ENCODE measurements around the gene MFSD12.
A peak's percentile ranks its signal among the peaks of the same experiment; 100 is the strongest.
"Not testable (repeated sequence)": the region's sequence is repeated elsewhere in the genome, so short reads cannot be mapped to it uniquely, and the experiment has no call there.

MFSD12 gene

DNA sequence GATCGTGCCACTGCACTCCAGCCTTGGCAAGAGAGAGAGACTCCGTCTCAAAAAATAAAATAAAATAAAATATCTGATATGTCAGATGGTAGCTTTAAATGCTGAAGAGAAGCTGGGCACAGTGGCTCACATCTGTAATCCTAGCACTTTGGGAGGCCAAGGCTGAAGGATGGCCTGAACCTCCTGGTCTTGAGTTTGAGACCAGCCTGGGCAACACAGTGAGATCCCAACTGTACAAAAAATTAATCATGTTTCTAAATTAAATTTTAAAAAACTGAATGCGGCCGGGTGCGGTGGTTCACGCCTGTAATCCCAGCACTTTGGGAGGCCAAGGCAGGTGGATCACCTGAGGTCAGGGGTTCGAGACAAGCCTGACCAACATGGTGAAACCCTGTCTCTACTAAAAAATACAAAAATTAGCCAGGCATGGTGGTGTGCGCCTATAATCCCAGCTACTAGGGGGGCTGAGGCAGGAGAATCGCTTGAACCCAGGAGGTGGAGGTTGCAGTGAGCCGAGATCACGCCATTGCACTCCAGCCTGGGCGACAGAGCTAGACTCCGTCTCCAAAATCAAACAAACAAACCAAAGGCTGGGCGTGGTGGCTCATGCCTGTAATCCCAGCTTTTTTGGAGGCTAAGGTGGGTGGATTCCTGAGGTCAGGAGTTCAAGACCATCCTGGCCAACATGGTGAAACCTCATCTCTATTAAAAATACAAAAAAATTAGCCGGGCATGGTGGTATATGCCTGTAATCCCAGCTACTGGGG lies 26.8 kb upstream of the MFSD12 start:
- FAIRE-seq: not testable (repeated sequence)

DNA sequence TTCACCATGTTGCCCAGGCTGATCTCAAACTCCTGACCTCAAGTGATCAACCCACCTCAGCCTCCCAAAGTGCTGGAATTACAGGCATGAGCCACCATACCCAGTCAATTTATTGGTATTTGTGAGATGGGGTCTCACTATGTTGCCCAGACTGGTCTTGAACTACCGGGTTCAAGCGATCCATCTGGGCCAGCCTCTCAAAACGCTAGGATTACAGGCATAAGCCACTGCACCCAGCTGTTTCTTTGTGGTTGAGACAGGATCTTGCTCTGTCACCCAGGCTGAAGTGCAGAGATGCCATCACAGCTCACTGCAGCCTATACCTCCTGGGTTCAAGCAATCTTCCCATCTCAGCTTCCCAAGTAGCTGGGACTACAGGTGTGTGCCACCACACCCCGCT lies 24.4 kb upstream of the MFSD12 start:
- not testable (repeated sequence) for FAIRE-seq

- FAIRE-seq: no peak
These were observed 23.0 kb upstream of the MFSD12 start for GRCh38 chr19:3580156-3580934.

GRCh38 chr19:3578390-3578789 lies 21.0 kb upstream of the MFSD12 start:
- no peak for FAIRE-seq

DNA sequence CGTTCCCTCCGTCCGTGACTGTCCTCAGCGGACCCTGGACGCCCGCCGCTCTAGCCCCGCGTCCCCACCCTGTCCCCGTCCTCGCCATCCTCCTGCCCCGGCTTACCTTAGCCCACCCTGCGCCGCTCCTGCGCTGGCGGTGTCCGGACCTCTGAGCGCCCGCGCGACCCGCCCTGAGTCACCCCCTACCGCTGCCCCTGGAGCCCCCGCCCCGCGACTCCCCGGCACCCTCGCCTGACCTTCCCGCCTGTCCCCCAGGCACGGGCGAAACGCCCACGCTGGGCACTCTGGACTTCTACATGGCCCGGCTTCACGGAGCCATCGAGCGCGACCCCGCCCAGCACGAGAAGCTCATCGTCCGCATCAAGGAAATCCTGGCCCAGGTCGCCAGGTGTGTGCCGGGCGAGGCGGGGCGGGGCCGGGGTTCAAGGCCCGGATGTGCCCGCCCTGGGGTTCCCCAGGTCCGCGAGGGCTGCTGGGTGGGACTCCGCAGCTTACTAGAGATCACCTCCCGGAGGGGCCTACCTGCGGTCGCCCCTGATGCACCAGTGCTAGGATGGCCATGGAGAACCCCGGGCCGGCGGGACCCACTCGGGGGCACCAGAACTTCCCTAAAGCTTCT lies 20.4 kb upstream of the MFSD12 start:
- FAIRE-seq: no peak

DNA sequence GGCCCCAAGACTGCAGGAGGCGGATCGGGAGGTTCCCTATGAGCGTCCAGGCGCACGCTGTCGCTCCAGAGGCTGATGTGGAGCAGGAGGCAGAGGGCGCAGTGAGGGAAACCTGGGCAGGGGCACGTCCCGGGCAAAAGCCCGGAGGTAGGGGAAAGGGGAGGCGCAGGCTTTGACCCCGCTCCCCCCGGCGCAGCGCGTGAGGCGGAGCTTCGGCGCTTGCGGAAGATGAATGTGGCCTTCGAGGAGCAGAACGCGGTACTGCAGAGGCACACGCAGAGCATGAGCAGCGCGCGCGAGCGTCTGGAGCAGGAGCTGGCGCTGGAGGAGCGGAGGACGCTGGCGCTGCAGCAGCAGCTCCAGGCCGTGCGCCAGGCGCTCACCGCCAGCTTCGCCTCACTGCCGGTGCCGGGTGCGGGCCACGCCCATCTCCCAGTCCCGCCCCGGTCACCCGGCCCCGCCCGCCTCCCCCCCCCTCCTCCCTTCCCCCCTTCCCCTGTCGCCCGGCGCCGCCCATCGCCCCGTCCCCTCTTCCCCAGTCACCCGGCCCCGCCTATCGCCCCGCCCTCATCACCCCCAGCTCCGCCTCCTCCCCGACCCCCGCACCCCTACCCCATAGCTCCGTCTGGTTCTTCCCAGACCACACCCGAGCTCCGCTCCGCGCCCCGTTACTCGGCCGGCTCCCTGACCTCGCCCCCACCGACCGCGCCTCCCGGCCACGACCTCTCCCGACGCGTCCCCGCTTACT lies 19.5 kb upstream of the MFSD12 start:
- no peak for FAIRE-seq

- no peak for FAIRE-seq
These were observed 18.7 kb upstream of the MFSD12 start for GRCh38 chr19:3575949-3576673.

DNA sequence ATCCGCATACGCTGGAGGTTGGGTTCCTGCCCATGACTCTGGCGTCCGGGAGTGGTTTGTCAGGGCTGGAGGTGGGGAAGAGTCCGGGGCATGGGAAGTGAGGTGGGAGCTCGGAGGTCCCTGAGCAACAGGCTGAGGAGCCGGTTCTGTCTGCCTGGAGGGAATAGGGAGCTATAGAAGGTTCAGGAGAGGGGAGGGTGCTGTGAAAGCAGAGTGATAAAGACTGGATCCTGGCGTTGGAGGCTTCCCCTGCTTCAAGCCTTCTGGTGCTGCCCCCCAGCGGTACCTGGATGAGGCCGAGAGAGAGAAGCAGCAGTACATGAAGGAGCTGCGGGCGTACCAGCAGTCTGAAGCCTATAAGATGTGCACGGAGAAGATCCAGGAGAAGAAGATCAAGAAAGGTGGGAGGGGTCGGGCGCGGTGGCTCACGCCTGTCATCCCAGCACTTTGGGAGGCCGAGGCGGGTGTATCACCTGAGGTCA lies 17.9 kb upstream of the MFSD12 start:
- FAIRE-seq: no peak

DNA sequence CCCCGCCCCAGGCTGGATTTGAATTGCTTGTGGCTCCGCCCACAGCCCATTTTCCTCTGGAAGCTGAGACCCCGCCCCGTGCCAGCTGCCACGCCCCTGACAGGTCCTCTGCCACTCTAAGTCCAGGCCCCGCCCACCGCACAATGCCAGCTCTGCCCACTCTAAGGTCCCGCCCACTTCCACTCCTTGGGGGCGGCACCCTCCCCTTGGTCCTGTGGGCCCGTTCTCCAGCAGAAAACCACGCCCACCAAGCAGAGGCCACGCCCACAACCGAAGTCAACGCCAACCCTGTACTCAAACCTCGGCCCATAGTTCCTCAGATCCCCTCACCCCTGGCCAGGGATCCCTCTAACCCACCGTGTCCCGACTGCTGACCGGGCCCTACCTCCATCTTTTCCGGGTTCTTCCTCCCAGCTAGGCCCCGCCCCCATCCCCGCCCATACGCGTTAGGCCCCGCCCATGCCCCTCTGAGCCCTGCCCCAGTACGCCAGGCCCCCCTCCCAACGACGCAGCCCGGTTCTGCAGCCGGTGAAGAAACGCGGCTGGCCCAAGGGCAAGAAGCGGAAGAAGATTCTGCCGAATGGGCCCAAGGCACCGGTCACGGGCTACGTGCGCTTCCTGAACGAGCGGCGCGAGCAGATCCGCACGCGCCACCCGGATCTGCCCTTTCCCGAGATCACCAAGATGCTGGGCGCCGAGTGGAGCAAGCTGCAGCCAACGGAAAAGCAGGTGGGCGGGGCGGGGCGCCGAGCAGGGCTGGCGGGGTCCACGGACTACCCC lies 16.7 kb upstream of the MFSD12 start:
- FAIRE-seq: peak; percentile 94

DNA sequence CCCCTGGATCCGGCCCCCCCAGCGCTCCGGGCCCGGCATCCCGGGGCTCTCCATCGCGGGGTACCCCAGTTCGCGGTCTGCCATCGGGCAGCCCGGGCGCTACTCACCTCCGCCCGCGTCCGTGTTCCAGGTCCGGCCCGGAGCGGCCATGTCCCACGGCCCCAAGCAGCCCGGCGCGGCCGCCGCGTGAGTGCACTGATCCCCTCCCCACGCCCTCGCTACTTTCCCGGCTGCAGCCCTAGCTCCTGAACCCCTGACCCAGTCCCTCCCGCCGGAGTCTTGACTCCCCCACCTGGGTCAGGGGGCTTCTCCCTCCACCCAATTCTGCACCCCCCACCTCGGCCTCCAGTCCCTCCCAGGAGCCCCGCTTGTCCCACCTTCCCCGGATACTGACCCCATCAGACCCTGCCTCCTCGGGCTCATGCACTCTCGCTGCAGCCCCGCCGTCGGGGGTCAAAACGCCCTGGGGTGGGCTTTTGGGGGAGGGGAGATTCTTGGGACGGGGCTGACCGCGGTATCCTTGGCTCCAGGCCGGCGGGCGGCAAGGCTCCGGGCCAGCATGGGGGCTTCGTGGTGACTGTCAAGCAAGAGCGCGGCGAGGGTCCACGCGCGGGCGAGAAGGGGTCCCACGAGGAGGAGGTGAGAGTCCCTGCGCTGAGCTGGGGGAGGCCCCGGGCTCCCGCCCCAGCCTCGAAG lies 15.9 kb upstream of the MFSD12 start:
- FAIRE-seq: no peak

DNA sequence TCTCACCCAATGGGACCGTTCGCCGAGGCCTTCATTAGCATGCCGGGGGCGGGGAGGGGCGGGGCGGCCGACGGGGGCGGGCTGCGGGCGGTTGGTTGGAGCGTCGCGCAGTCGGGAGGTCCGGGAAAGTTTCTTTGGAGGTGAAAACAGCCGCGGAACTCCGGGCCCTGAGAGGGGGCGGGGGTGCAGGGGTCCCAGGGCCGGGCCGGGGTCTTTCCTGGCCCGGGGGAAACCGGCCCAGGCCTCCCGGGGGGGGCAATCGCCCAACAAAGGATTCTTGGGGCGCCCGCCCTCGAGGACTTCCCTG lies 15.4 kb upstream of the MFSD12 start, which contains the start of gene HMG20B:
Gene HMG20B (plus strand): TSS at position 90 of the 307 bp plus-strand sequence. CDS start 366 bp downstream, outside the sequence.
- FAIRE-seq: no peak

- peak; percentile 98 for FAIRE-seq
These were observed 14.9 kb upstream of the MFSD12 start for GRCh38 chr19:3572132-3572854.

- peak; percentile 64 for FAIRE-seq
These were observed 13.2 kb upstream of the MFSD12 start for GRCh38 chr19:3570606-3571011.

DNA sequence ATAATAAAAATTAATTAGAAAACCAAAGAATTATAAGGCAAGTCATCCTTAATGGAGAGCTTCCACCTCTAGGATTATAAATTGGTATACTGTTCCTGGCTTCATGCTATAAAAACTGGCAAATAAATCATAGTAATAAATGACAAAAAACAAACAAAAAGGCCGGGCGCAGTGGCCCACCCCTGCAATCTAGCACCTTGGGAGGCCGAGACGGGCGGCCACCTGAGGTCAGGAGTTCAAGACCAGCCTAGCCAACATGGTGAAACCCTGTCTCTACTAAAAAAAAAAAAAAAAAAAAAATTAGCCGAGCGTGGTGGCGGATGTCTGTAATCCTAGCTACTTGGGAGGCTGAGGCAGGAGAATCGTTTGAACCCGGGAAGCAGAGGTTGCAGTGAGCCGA lies 12.7 kb upstream of the MFSD12 start:
- FAIRE-seq: not testable (repeated sequence)

GRCh38 chr19:3565139-3565538 lies 7.8 kb upstream of the MFSD12 start:
- no peak for FAIRE-seq

- FAIRE-seq: no peak
These were observed 6.5 kb upstream of the MFSD12 start for GRCh38 chr19:3563709-3564524.

DNA sequence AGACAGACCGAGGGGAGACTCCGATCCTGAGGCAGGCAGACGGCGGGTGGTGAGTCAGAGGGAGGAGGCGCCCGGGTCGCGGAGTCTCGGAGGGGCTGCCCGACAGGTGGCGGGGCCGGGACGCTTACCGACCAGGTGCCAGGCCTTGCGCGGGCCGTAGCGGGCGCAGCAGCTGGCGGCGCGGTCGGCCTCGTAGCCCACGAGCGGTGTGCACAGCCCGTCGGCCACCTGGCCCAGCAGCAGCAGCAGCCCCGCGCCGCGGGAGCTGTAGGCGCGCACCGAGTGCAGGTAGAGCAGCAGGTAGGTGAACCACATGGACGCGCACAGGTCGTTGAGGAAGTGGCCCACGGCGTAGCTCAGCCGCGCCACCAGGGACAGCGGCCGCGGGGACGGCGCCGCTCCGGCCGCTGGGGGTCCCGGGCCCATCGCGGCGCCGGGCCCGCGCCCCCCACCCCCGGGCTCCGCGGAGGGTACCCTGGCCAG lies 367 bp downstream of the MFSD12 start:
- FAIRE-seq: no peak

- FAIRE-seq: no peak
These were observed 886 bp downstream of the MFSD12 start for GRCh38 chr19:3556423-3556977.

All from A204.1 (cell line).